Fibroblast of villous mesenchyme (primary cell): ENCODE data around the gene AGPAT4. TPM values are rescaled to one million over a fixed set of nuclear protein-coding genes. Genes with fewer than 3 reads are reported as not detected.

ENCODE experiments used
- DNase-seq: peaks from one replicate; pipeline ENCODE4 v3.0.0-alpha.2; 2010; ENCODE audit warnings: low read depth
- H3K4me3 ChIP-seq: 2 replicates; pipeline ENCODE4 v1.5.1; 2011; ENCODE audit warnings: low read depth, mild to moderate bottlenecking, low read length
- CTCF ChIP-seq: IDR thresholded peaks from 2 replicates; pipeline ENCODE4 v1.5.1; 2012; ENCODE audit warnings: low read depth, mild to moderate bottlenecking, low read length; ENCODE audit not compliant: insufficient read depth
- total RNA-seq: library from RNA; depleted of rRNA; stranded (reverse); fragments of >200 nt; gene quantifications from 2 replicates; pipeline ENCODE4 v1.2.3, GENCODE V29; 2012

Gene AGPAT4
- total RNA-seq, 1 donor, result 11.2 TPM

GRCh38 chr6:161265975-161266374, 7.9 kb downstream of the AGPAT4 start:
- H3K4me3 ChIP-seq, result no peak overlapping the region
- no peak for TF ChIP-seq CTCF
- DNase-seq, result no peak

- H3K4me3 ChIP-seq, result no peak overlapping the region
- no peak for DNase-seq
- no peak for TF ChIP-seq CTCF
Measured at GRCh38 chr6:161265554-161265953, 8.3 kb downstream of the AGPAT4 start.

GRCh38 chr6:161264181-161264580, 9.7 kb downstream of the AGPAT4 start:
- DNase-seq, result no peak
- no peak overlapping the region for H3K4me3 ChIP-seq
- TF ChIP-seq CTCF, result no peak

DNA sequence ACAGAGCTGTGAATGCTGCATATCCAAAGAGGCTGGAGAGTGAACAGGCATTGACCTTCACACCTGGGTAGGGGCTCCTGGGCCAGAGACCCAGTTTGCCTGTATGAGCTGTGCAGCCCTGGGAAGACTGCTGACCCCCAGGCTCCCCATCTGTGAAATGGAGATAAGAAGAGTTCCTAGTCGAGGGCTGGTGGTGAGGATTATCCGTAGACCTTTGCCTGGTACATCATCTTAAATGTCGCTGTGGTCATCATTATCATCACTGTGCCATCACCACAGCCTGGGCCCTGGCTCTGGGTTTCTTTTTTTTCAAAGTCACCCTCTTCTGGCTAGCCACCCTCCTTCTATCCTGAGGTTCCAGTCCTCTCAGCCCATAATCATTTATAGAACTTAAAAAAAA, 12.0 kb downstream of the AGPAT4 start:
- no peak for DNase-seq
- no peak overlapping the region for H3K4me3 ChIP-seq
- TF ChIP-seq CTCF, result no peak

GRCh38 chr6:161261325-161261724, 12.5 kb downstream of the AGPAT4 start:
- DNase-seq, result no peak
- no peak for TF ChIP-seq CTCF
- no peak overlapping the region for H3K4me3 ChIP-seq

DNA sequence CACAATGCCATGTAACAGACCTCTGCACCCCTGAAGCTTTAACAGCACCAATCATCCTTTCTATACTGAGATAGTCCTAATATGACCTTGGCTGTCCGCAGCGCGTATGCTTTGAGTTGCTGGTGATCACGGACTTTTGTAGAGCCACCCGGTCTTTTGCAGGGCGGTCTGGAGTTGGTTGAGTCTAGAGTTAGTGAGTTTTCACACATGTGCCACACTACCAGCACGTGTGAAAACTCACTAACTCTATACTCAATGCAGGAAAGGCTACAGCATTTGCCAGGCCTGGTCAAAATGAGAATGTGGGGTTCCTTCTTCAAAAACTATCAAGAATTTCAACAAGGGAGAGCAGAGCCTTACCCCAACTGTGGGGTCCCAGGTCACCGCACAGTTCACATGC, 14.6 kb downstream of the AGPAT4 start:
- TF ChIP-seq CTCF, result no peak
- DNase-seq, result no peak
- no peak overlapping the region for H3K4me3 ChIP-seq

DNA sequence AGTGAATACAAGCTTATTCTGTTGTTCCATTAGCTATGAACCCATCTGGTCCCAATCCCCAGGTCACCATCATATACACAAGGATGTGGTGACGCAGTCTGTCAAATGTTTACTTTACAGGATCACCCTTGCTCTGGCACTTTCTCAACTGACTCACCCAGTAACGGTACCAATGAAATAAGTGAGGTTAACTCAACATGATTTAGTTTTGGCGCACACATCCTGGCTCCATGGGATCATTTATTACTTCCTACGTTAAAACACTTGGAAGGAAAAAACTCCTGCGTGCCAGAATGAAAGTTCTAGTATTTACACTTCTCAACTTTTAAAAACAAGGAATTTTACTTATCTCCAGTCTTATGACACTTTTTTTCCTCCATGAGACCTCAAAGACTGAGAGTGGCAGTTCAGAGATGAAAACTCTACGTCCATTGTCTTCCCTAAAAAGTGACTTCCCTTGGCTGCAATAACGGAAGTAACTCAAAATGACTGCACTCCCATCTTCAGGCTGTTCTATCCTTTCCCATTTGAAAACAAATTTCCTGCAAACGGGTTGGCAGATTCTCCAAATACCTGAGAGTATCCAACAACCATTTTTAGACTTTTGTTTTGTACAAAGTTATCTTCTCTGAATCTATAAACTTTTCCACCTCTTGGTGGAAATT, 15.9 kb downstream of the AGPAT4 start:
- peak overlapping the region; percentile 1 for H3K4me3 ChIP-seq
- TF ChIP-seq CTCF, result no peak
- DNase-seq, result peak; percentile 97
